ENCODE data around the gene ZNF446.
"Not testable (repeated sequence)": the region's sequence is repeated elsewhere in the genome, so short reads cannot be mapped to it uniquely, and the experiment has no call there.

ZNF446 gene

GRCh38 chr19:58500242-58500641, 24.1 kb downstream of the ZNF446 start:
- no peak for TF ChIP-seq POLR2A (IDR thresholded peaks at IDR 0.05; ENCODE audit: low read depth, low read length)
- no peak for DNase-seq (ENCODE audit: insufficient read length, low spot score)
- no peak for FAIRE-seq

GRCh38 chr19:58507602-58508223, 31.6 kb downstream of the ZNF446 start:
- not testable (repeated sequence) for FAIRE-seq; DNase-seq (ENCODE audit: insufficient read length, low spot score)

- no peak for TF ChIP-seq POLR2A (IDR thresholded peaks at IDR 0.05; ENCODE audit: low read depth, low read length)
- no peak for DNase-seq (ENCODE audit: insufficient read length, low spot score)
- FAIRE-seq = no peak
These were observed 33.6 kb downstream of the ZNF446 start for GRCh38 chr19:58509731-58510083.

- FAIRE-seq (no peak), DNase-seq (ENCODE audit: insufficient read length, low spot score) (no peak)
These were observed 34.1 kb downstream of the ZNF446 start for GRCh38 chr19:58510084-58510862.

GRCh38 chr19:58511353-58512208, 35.4 kb downstream of the ZNF446 start, which contains the start of gene SLC27A5:
TSS of gene SLC27A5 (minus strand) at chr19:58511992. CDS start at chr19:58511955, 37 bp downstream.
- DNase-seq (ENCODE audit: insufficient read length, low spot score) (no peak), FAIRE-seq (no peak)
- no peak for TF ChIP-seq POLR2A (IDR thresholded peaks at IDR 0.05; ENCODE audit: low read depth, low read length)

More at GRCh38 chr19:58510084-58510862, 34.1 kb downstream of the ZNF446 start:
- no peak for TF ChIP-seq POLR2A (IDR thresholded peaks at IDR 0.05; ENCODE audit: low read depth, low read length)

DNA sequence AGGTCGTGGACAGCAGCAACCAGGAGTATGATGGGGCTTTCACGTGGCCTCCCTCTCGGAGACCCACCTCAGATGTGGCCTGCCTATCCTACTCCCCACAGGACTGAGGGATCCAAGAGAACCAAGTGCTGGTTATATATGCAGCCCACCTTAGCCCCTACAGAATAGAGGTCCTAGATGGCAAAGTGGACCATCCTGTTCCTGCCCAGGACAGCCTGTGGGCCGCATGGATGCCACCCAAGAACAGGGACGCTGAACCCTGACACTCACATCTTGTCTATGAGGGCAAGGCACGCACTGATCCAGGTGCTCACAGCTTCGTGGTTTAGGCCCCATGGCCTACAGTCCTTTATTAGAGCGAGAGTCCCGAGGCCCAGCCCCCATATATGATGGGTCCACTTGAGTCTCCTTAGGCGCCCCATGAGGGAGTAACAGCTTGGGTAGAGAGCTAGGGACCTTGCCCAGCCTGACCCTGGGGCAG, 37.1 kb downstream of the ZNF446 start:
- DNase-seq (ENCODE audit: insufficient read length, low spot score) (no peak), FAIRE-seq (no peak)
- TF ChIP-seq POLR2A (IDR thresholded peaks at IDR 0.05; ENCODE audit: low read depth, low read length) = no peak

DNA sequence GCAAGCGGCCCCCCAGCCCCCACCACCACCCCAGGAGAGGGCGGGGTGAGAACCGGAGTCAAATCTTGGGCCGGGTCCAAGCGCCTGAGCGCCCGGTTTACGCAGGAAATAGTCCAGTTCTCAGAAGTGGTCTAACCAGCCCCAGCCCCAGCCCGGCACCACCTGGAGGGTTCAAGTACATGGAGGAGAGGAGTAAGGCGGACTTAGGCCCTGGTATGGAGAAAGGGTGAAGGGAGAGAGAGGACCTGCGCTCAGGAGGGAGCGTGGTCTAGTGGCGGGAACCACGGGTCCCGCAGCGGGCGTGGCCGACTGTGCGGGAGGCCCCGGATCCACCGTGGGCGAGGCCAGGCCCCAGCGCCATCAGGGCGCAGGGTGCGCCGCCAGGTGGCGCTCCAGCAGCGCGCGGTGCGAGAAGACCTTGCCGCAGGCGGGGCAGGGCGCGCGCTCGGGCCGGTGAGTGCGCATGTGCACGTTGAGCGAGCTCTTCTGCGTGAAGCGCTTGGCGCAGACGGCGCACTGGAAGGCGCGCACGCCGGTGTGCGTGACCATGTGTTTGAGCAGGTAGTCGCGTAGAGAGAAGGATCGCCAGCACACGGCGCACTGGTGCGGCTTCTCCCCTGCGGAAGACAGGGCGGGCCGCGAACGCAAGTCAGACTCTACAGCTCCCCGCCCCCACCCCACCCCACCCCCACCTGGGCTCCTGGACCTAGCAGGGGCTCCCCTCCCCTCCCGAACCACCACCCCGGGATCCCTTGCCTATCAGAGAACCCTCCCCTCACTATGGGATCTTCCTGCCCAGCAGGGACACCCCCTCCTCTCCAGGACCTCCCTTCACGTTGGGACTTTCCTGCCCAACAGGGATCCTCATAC, 37.8 kb downstream of the ZNF446 start:
- TF ChIP-seq POLR2A (IDR thresholded peaks at IDR 0.05; ENCODE audit: low read depth, low read length) = no peak
- DNase-seq (ENCODE audit: insufficient read length, low spot score) (no peak), FAIRE-seq (no peak)

GRCh38 chr19:58514564-58515022, 38.4 kb downstream of the ZNF446 start:
- DNase-seq (ENCODE audit: insufficient read length, low spot score) (no peak), FAIRE-seq (no peak)
- no peak for TF ChIP-seq POLR2A (IDR thresholded peaks at IDR 0.05; ENCODE audit: low read depth, low read length)

- DNase-seq (ENCODE audit: insufficient read length, low spot score) (no peak), FAIRE-seq (no peak)
- TF ChIP-seq POLR2A (IDR thresholded peaks at IDR 0.05; ENCODE audit: low read depth, low read length) = no peak
These were observed 39.1 kb downstream of the ZNF446 start for GRCh38 chr19:58515259-58515658.

- DNase-seq (ENCODE audit: insufficient read length, low spot score) = no peak
- TF ChIP-seq POLR2A (IDR thresholded peaks at IDR 0.05; ENCODE audit: low read depth, low read length) = no peak
- no peak for FAIRE-seq
These were observed 40.2 kb downstream of the ZNF446 start for GRCh38 chr19:58516246-58516836.

DNA sequence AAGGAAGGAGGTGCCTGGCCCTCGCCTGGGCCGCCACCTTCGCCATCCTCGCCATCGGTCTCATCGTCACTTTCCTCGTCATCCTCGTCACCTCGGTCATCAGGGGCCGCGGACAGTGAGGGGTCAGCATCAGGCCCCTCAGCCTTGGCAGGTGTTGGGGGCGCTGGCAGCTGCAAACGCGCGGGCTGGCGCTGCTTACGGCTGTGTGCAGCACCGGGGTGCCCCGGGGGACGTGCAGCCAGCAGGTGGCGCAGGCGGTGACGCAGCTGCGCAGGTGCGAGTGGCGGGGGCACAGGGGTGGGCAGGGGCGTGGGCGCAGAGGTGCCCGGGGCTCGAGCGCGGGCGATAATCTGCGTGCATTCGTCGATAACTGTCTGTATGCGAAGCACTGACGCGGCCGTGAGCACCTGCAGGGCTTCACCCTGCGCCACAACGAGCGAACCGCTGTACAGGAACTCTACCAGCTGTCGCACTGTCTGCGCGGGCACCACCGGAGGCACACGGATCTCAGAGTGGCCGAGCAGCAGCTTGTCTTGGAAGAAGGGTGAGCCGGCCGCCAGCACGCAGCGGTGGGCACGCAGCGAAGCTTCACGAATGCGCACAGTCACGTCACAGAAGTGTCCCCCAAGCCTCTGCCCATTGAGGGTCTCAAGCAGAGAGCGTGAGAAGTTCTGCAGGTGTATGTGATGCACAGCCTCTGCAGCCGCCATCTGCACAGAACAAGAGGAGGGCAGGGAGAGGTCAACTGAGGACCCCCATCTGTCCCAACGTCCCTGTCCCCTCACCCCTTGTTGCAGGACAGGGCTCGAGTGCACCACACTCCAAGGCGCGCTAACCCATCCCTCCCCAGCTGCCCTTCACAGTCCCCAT, 41.0 kb downstream of the ZNF446 start:
- FAIRE-seq (no peak), DNase-seq (ENCODE audit: insufficient read length, low spot score) (no peak)
- 0 out of 2 replicates have a peak, but pooled peaks have one; percentile 19 for TF ChIP-seq POLR2A (IDR thresholded peaks at IDR 0.05; ENCODE audit: low read depth, low read length)
